HUES64 (cell line): ENCODE data around the gene SSBP4.

Experiments used
- H3K27ac ChIP-seq: 2 replicates; pipeline ENCODE4 v1.7.0; 2013; ENCODE audit warnings: low read depth, low read length, inconsistent platforms
- H3K27me3 ChIP-seq: 2 replicates; pipeline ENCODE4 v1.6.1; 2013; ENCODE audit warnings: mild to moderate bottlenecking, low read length; ENCODE audit not compliant: insufficient read depth
- H3K36me3 ChIP-seq: 2 replicates; pipeline ENCODE4 v1.6.1; 2013; ENCODE audit warnings: mild to moderate bottlenecking, low read length; ENCODE audit not compliant: insufficient read depth
- H3K4me1 ChIP-seq: 2 replicates; pipeline ENCODE4 v1.6.1; 2013; ENCODE audit warnings: mild to moderate bottlenecking, low read length, moderate library complexity; ENCODE audit not compliant: insufficient read depth
- H3K4me3 ChIP-seq: 2 replicates; pipeline ENCODE4 v1.5.1; 2013; ENCODE audit warnings: mild to moderate bottlenecking, low read length, moderate library complexity
- H3K9ac ChIP-seq: 2 replicates; pipeline ENCODE4 v1.6.1; 2013; ENCODE audit warnings: mild to moderate bottlenecking, low read depth, low read length
- H3K9me3 ChIP-seq: 2 replicates; pipeline ENCODE4 v1.6.1; 2013; ENCODE audit warnings: low read depth, low read length; ENCODE audit not compliant: insufficient read depth
- WGBS: fragments of 150-250, 120-280 bp; methylation state at CpG from one replicate; pipeline ENCODE4 v1.1.7; 2013; ENCODE audit warnings: missing lambda C conversion rate; 5-methylcytosine and 5-hydroxymethylcytosine counted together

SSBP4 gene

DNA sequence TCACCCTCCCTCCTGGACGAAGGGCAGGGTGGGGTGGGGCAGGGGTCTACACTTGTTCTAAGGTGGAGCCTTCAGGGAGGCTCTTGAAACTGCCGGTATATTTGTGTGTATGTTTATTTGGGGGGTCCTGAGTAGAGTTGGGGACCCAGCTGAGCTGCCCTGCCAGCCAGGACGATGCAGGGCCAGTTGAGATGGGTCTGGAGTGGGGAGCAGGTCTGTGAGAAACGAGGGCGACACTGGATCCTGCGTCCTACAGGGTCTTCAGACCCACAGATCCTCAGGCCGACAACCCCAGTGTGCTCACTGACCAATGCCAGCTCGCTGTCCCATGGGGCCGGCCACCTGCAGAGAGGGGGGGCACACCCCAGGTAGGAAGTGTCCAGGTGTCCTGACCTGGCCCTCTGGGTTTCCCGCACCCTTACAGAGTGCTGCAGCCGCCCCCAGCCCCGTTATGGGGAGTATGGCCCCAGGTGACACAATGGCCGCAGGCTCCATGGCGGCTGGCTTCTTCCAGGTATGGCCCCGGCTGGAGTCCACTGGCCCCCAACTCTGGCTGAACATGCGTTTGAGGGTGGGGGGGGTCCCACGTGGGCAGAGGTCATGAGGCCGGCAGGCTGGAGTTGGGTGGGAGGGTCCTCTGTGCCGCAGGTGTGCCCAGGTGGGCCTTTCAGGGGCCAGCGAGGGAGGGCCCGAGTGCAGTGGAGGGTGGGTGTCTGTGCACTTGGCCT is 11.4 kb downstream of the SSBP4 start:
- H3K9me3 ChIP-seq, result no peaks in the 10 kb centered on the region
- H3K4me3 ChIP-seq, result no peak overlapping the region
- 83% methylated on average over 21 of the region's 21 CpGs for WGBS
- no peak overlapping the region for H3K9ac ChIP-seq
- peaks cover 11% of the 10 kb centered on the region for H3K36me3 ChIP-seq
- no peaks in the 10 kb centered on the region for H3K27me3 ChIP-seq
- peaks cover 27% of the 10 kb centered on the region for H3K4me1 ChIP-seq
- no peak overlapping the region for H3K27ac ChIP-seq

DNA sequence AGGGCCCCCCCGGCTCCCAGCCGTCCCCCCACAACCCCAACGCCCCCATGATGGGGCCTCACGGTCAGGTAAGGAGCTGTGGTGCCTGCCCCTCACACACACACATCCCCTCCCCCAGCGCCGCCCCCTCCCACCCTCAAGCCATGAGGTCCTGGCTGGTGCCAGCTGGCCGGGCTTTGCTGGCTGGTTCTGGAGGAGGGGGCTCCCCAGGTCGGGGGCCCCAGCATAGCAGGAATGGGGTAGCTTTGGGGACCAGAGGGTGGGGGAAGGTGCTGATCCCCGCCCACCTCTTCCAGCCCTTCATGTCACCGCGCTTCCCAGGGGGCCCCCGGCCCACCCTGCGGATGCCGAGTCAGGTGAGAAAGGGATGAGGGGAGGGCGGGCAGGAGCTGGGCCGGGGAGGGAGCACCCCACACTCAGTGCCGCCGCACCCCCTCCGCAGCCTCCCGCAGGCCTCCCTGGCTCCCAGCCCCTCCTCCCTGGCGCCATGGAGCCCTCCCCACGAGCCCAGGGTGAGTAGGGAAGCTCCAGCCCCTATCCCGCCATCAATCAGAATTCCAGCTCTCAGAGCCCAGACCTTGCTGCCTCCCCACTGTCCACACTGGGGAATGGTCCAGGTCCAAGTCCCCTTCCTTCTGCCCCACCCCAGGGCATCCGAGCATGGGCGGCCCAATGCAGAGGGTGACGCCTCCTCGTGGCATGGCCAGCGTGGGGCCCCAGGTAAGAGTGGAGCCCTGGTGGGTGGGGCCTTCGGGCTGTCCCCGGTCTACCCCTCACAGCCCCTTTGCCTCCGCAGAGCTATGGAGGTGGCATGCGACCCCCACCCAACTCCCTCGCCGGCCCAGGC is 12.4 kb downstream of the SSBP4 start:
- Histone ChIP-seq H3K9ac (no peak overlapping the region), H3K27me3 (no peaks in the 10 kb centered on the region), H3K27ac (no peak overlapping the region), H3K9me3 (no peaks in the 10 kb centered on the region), H3K4me3 (no peak overlapping the region), H3K4me1 (peaks cover 27% of the 10 kb centered on the region), H3K36me3 (peaks cover 20% of the 10 kb centered on the region)
- WGBS, result 67% methylated on average over 25 of the region's 34 CpGs

DNA sequence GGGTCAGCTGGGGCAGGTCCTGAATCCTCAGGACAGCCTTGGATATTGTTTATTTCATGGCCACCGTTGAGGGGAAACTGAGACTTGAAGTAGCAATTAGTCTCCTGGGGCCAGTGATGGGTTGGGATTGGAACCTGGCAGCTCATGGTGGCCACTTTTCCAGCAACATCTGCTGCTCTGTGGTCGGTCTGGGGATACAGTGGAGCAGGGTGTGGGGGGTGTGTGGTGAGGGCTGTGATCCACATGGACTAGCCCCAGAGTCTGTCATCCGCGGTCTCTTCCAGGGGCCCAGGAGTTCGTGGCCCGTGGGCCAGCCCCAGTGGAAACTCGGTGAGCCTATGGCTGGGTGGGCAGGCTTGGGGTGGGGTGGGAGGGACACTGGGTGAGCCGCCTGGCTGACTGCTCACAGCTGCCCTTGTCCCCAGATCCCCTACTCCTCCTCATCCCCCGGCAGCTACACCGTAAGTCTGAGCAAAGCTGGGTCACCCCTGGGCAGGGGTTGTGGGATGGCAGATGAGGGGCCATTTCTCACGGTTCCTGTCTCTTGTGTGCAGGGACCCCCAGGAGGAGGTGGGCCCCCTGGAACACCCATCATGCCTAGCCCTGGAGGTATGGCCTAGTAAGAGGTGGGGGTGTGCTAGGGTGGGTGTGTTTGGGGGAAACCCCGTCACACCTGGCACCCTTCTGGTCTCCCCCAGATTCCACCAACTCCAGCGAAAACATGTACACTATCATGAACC is 13.2 kb downstream of the SSBP4 start:
- Histone ChIP-seq H3K27me3 (no peaks in the 10 kb centered on the region), H3K9me3 (no peaks in the 10 kb centered on the region), H3K4me1 (peaks cover 27% of the 10 kb centered on the region), H3K4me3 (peak overlapping the region; percentile 56), H3K9ac (peak overlapping the region; percentile 82), H3K27ac (peak overlapping the region; percentile 68; the same call in 1 of the 2 replicates), H3K36me3 (peaks cover 20% of the 10 kb centered on the region)
- WGBS, result 78% methylated on average over 10 of the region's 13 CpGs

DNA sequence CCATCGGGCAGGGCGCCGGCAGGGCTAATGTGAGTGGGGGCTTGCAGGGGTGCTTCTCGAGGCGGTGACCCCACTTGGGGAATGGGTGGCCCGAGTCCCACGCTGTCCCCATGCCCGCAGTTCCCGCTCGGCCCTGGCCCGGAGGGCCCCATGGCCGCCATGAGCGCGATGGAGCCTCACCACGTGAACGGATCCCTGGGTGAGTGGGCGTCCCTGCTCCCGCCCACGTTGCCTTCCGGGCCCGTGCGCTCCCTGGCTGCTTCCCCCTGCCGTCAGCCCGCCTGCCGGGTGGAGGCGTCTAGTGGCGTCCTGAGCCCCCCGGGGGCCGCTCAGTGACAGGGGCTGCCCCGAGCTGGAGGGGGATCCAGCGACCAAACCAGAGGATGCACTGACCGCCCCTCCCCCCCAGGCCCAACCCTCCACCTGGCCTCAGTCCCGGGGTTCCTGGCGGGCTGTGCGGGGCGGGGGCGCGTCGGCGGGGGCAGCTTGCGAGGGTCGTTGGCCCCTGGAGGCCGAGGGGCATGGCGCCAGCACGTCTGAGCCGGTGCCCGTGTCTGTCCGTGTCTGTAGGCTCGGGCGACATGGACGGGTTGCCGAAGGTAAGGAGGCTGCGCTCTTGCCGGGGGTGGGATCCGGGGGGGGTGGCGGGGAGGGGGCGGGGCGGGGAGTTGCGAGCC is 14.0 kb downstream of the SSBP4 start:
- Histone ChIP-seq H3K9ac (peak overlapping the region; percentile 82), H3K27ac (peak overlapping the region; percentile 68), H3K36me3 (peaks cover 20% of the 10 kb centered on the region), H3K4me3 (peak overlapping the region; percentile 56), H3K9me3 (no peaks in the 10 kb centered on the region), H3K4me1 (peaks cover 28% of the 10 kb centered on the region), H3K27me3 (no peaks in the 10 kb centered on the region)
- 10% methylated on average over 51 of the region's 59 CpGs for WGBS

DNA sequence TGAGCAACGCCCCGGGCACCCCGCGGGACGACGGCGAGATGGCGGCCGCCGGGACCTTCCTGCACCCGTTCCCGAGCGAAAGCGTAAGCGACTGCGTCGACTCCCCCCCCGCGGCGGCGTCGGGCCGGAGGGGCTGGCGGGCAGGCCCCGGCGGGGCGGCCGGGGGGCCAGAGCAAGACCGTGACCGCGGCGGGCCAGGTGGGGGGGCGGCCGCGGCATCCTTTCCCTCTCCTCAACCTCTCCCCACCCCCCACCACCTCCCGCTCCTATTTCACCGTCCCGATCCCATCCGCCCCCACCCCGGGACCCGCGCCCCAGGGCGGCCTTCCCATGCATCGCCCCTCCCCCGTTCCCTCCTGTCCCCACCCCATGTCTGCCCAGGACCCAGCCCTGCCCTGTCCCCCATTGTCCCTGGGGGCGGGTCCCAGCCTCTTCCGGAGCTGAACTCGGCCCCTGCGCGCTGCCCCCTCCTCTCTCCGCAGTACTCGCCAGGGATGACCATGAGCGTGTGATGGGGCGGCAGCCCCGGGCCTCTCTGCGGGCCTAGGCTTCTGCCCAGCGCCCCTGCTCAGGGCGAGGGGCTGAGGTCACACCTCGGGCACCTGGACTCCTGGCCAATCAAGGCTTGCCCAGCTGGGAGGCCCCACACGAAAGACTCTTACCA is 14.7 kb downstream of the SSBP4 start:
- Histone ChIP-seq H3K4me1 (peaks cover 35% of the 10 kb centered on the region), H3K27ac (peak overlapping the region; percentile 67; the same call in 1 of the 2 replicates), H3K27me3 (no peaks in the 10 kb centered on the region), H3K9ac (peak overlapping the region; percentile 31; the same call in 1 of the 2 replicates), H3K4me3 (peak overlapping the region; percentile 56), H3K9me3 (no peaks in the 10 kb centered on the region), H3K36me3 (peaks cover 20% of the 10 kb centered on the region)
- WGBS, result 2% methylated on average over 60 of the region's 60 CpGs

DNA sequence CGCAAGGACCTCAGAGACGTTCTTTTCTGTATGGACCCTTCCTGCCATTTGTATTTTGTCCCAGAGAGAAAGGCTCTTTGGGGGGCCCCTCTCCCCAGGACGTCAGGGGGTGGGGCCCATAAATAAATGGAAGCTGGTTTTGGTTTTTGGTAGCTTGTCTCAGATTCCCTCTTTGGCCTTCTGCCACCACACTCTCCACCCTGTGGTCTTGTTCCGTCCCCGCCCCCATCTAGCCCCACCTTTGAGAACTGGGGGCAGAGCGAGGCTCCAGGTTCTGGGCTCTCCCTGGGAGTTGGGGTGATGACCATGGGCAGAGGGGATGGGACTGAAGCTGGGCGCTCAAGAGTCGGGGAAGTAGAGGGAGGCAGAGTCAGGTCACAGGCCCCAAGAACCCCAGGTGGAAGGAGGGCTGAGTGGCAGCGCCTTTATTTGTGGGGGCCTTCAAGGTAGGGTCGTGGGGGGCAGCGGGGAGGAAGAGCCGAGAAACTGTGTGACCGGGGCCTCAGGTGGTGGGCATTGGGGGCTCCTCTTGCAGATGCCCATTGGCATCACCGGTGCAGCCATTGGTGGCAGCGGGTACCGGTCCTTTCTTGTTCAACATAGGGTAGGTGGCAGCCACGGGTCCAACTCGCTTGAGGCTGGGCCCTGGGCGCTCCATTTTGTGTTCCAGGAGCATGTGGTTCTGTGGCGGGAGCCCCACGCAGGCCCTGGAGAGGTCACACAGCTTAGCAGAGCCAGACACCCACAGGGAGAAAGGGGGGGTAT is 15.4 kb downstream of the SSBP4 start:
- peak overlapping the region; percentile 56 for H3K4me3 ChIP-seq

DNA sequence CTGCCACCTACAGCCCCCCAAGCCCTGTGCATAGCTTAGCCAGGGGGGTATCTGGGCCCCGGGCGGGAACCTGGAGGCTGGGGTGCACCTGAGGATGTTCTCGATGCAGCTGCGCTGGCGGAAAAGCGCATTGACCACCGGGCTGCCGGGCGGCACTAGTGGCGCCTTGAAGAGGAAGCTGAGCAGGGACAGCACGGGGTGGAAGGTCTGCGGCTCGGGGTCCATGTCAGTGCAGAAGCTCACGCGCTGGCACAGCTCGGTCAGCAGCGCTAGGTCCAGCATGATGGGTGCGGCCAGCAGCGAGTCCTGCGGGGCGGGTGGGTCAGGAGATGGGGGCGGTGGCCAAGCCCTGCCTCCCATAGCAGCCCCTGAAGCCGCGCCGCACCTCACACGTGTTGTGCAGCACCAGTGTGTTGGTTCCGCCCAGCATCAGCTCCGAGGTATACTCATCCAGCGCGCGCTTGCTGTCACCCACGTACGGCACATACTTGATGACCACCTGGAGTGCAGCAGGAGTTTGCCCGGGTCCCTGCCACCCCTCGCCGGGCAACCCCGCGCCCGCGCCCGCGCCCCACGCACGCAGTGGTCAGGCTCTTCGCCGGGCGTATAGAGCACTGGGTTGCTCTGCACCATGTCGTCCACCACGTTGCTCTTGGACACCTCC is 16.1 kb downstream of the SSBP4 start:
- H3K9ac ChIP-seq, result no peak overlapping the region
- peaks cover 39% of the 10 kb centered on the region for H3K4me1 ChIP-seq

More for the DNA sequence above, 15.4 kb downstream of the SSBP4 start:
- no peaks in the 10 kb centered on the region for H3K9me3 ChIP-seq
- 0 out of 2 replicates have a peak overlapping the region, but pooled peaks have one; percentile 31 for H3K9ac ChIP-seq
- H3K27me3 ChIP-seq, result no peaks in the 10 kb centered on the region
- 91% methylated on average over 20 of the region's 21 CpGs for WGBS
- peak overlapping the region; percentile 67; the same call in 1 of the 2 replicates for H3K27ac ChIP-seq
- H3K36me3 ChIP-seq, result peaks cover 20% of the 10 kb centered on the region
- H3K4me1 ChIP-seq, result peaks cover 42% of the 10 kb centered on the region

DNA sequence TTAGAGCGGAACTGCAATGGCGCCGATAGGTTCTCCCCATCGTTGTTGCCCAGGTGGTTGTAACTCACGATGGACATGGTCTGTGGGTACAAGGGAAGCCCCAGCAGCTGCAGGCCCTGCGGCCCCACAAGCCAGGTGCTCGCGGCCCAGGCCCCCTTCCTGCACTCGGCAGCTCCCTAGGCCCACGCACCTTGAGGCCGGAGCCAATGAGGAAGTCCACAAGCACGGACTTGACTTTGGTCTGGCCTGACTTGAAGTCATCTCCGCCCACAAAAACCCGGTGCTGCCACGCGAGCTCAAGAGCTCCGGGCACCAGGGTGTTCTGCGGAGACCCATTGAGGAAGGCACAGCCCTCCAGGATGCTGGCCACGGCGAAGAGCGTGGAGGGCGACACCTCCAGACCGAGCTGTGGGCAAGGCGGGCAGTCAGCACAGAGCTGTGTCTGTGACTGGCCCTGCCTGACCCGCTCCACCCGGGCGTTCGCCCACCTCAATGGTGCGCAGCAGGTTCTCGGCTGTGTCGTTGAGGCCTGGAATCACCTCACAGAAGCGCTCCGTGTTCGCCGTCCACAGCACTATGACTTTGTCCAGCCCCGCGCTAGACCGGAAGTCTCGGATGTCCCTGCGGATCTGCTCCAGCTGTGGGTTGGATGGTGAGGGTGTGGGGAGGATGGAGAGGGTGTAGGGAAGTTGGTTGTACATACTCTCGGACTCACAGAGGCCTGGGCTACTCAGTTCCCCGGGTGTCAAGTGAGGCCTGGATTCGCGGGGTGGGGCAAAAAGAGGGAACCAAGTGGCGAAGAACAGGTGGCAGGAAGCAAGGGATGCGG is 16.9 kb downstream of the SSBP4 start:
- H3K9me3 ChIP-seq, result no peaks in the 10 kb centered on the region
- no peaks in the 10 kb centered on the region for H3K27me3 ChIP-seq
- peaks cover 20% of the 10 kb centered on the region for H3K36me3 ChIP-seq
- H3K4me3 ChIP-seq, result peak overlapping the region; percentile 71
- H3K4me1 ChIP-seq, result peaks cover 36% of the 10 kb centered on the region
- WGBS, result 93% methylated on average over 46 of the region's 46 CpGs
- no peak overlapping the region for H3K9ac ChIP-seq
- H3K27ac ChIP-seq, result no peak overlapping the region

More for the DNA sequence above, 16.1 kb downstream of the SSBP4 start:
- 96% methylated on average over 49 of the region's 49 CpGs for WGBS
- Histone ChIP-seq H3K27ac (no peak overlapping the region), H3K27me3 (no peaks in the 10 kb centered on the region), H3K4me3 (no peak overlapping the region), H3K9me3 (no peaks in the 10 kb centered on the region), H3K36me3 (peaks cover 20% of the 10 kb centered on the region)
